Measurements from ENCODE around the gene RNU11.
"Not testable (repeated sequence)": the region's sequence is repeated elsewhere in the genome, so short reads cannot be mapped to it uniquely, and the experiment has no call there.

The RNU11 gene

GRCh38 chr1:28648474-28649198 is at the start of gene RNU11:
Gene RNU11 (plus strand): TSS chr1:28648600.
- peak; percentile 93 for DNase-seq (ENCODE audit: low spot score)

- peak; percentile 41 for DNase-seq (ENCODE audit: low spot score)
Measured at GRCh38 chr1:28601696-28602095, 46.7 kb upstream of the RNU11 start.

- peak; percentile 45 for DNase-seq (ENCODE audit: low spot score)
Measured at GRCh38 chr1:28602536-28603439, 45.6 kb upstream of the RNU11 start.

- DNase-seq (ENCODE audit: low spot score), result no peak
Measured at GRCh38 chr1:28604411-28604810, 44.0 kb upstream of the RNU11 start.

DNA sequence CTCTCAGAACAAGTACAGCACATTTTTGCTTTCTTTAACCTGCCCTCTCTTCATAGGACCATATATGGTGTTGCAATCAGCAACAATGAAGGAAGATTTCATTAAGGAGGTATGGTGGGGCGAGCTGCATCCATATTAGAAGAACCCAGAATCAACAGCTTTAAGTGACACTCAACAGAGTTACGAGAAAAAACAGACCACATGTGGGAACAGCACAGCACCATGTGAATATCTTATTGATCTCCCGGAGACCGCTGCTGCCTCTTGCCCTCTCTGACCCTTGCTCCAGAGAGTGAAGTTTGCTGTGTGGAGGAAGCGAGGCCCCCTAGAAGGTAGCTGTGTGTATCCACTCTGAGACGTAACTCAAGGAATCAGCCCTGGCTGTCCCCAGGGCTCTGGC is 43.4 kb upstream of the RNU11 start:
- no peak for DNase-seq (ENCODE audit: low spot score)

- DNase-seq (ENCODE audit: low spot score), result no peak
Measured at GRCh38 chr1:28606771-28607170, 41.6 kb upstream of the RNU11 start.

- DNase-seq (ENCODE audit: low spot score), result no peak
Measured at GRCh38 chr1:28613175-28613574, 35.2 kb upstream of the RNU11 start.

DNA sequence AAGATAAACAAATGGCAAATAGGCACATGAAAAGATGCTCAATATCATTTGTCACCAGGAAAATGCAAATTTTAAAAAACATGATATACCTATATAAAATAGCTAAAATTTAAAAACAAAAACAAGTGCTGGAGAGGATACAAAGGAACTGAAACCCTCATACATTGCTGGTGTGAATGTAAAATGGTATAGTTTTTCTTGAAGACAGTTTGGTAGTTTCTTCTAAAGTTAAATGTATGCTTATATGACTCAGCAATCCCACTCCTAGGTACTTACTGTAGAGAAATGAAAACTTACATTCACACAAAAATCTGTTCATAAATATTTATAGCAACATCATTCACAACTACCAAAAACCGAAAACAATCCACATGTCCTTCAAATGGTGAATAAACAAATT is 16.7 kb upstream of the RNU11 start:
- DNase-seq (ENCODE audit: low spot score), result no peak

- no peak for DNase-seq (ENCODE audit: low spot score)
Measured at GRCh38 chr1:28632560-28632959, 15.8 kb upstream of the RNU11 start.

DNA sequence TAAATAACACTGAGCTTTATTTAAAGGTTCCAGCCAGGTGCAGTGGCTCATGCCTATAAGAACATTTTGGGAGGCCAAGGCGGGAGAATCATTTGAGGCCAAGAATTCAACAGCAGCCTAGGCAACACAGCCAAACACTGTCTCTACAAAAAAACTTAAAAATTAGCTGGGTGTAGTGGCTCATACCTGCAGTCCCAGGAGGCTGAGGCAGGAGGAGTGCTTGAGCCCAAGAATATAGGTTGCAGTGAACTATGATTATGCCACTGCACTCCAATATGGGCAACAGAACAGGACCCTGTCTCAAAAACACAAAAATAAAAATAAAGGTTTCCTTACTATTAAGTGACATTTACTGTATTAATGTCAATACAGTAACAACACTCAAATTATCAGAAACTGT is 7.6 kb upstream of the RNU11 start:
- DNase-seq (ENCODE audit: low spot score), result peak; percentile 26

- no peak for DNase-seq (ENCODE audit: low spot score)
Measured at GRCh38 chr1:28642056-28642846, 6.1 kb upstream of the RNU11 start.

- DNase-seq (ENCODE audit: low spot score), result peak; percentile 96
Measured at GRCh38 chr1:28642847-28643635, 5.4 kb upstream of the RNU11 start, which contains the start of gene TAF12. Gene TAF12 (minus strand): TSS chr1:28643067. CDS start chr1:28622081, 20,986 bp downstream.

- no peak for DNase-seq (ENCODE audit: low spot score)
Measured at GRCh38 chr1:28644494-28644893, 3.9 kb upstream of the RNU11 start.

DNA sequence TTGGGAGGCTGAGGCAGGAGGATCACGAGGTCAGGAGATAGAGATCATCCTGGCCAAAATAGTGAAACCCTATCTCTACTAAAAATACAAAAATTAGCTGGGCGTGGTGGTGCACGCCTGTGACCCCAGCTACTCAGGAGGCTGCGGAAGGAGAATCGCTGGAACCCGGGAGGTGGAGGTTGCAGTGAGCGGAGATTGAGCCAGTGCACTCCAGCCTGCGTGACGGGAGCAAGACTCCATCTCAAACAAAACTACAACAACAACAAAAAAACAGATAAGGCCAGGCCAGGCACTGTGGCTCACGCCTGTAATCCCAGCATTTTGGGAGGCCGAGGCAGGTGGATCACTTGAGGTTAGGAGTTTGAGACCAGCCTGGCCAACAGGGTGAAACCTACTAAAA is 3.0 kb upstream of the RNU11 start:
- not testable (repeated sequence) for DNase-seq (ENCODE audit: low spot score)

DNA sequence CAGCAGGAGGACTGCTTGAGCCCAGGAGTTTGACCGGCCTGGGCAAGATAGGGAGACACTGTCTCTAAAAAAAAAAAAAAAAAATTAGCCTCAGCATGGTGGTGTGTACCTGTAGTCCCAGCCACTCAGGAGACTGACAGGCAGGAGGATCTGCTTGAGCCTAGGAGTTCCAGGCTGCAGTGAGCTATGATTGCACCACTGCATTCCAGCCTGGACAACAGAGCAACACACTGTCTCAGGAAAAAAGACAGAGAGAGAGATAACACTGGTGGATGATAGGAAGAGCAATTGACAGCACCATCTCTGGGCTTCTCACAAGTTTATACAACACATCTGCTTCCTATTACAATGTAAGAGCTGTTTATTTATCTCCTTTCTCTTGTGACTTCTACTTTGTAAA is 2.4 kb upstream of the RNU11 start:
- no peak for DNase-seq (ENCODE audit: low spot score)

- peak; percentile 94 for DNase-seq (ENCODE audit: low spot score)
Measured at GRCh38 chr1:28648008-28648473, 359 bp upstream of the RNU11 start.

DNA sequence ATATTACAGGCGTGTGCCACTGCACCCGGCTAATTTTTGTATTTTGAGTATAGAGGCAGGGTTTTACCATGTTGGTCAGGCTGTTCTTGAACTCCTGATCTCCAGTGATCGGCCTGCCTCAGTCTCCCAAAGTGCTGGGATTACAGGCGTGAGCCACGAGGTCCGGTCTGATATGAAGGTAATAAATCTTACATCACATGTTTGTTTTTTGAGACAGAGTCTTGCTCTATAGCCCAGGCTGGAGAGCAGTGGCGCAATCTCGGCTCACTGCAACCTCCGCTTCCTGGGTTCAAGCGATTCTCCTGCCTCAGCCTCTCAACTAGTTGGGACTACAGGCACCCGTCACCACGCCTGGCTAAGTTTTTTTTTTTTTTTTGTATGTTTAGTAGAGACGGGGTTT is 4.7 kb downstream of the RNU11 start:
- not testable (repeated sequence) for DNase-seq (ENCODE audit: low spot score)

- DNase-seq (ENCODE audit: low spot score), result peak; percentile 11
Measured at GRCh38 chr1:28653870-28654269, 5.5 kb downstream of the RNU11 start.

DNA sequence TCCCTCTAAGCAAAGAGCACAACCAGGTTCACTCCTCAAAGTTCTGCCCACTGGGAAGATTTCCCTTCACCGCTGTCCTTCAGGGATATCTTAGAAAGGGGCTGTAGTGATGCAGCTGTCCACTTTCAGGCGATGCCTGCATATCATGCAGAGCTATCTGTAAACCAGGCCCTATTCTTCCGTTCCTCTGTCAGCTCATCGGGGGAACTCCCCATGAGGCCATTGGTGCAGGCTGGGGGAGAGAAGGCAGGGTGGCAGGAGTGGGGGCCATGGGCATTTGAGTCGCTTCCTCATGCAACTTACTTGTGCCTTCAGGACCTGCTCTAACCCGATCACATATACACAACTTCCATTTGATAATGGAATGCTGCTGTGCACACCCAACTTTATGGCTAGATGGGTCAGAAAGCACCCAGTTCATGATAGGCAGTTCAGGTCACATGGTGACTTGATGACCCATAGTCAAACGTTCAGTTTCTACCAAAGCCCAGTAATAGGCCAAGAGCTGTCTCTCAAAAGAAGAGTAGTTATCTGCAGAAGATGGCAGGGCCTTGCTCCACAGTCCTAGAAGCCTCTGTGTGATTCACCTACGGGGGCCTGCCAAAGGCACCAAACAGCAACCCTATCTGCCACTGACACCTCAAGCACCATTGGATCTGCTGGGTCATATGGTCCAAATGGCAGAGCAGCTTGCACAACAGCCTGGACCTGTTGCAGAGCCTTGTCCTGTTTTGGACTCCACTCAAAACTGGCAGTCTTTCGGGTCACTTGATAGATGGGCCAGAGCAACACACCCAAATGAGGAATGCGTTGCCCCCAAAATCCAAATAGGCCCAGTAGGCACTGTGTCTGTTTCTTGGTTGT is 7.3 kb downstream of the RNU11 start:
- DNase-seq (ENCODE audit: low spot score), result not testable (repeated sequence)

GRCh38 chr1:28656335-28656734 is 7.9 kb downstream of the RNU11 start:
- no peak for DNase-seq (ENCODE audit: low spot score)
